ENCODE data around the gene HTR3E.
"Not testable (repeated sequence)": the region's sequence is repeated elsewhere in the genome, so short reads cannot be mapped to it uniquely, and the experiment has no call there.

Gene HTR3E

DNA sequence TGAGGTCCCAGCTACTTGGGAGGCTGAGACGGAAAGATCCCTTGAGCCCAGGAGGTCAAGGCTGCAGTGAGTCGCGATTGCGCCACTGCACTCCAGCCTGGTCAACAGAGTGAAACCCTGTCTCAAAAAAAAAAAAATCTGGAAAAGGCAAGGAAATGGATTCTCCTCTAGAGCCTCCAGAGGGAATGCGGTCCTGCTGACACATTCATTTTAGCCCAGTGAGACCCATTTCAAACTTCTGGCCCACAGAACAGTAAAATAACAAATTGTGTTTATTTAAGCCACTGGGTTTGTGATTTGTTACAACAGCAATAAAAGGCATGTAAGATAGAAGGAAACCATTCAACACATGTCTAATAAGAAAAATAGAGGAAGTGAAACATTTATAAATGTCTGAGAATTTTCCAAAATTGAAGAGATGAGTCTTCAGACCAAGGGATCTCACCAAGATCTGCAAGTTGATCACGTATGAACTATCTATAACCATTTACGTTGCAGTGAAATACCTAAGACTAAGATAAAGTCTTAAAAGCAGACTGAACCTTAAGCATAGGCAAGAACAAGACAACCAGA lies at the start of gene HTR3E:
Gene HTR3E, plus strand, starts transcription at position 254 of the 573 bp plus-strand sequence. CDS start 466 bp downstream, outside the sequence.
- DNase-seq, result no peak

- no peak for DNase-seq
Observed at GRCh38 chr3:184050217-184050847, 46.5 kb upstream of the HTR3E start.

GRCh38 chr3:184052767-184053166 lies 44.1 kb upstream of the HTR3E start, which contains the start of gene HTR3C:
Gene HTR3C (plus strand): TSS chr3:184053047. CDS start chr3:184053081, 34 bp downstream.
- no peak for DNase-seq

- DNase-seq, result no peak
Observed at GRCh38 chr3:184058029-184058428, 38.8 kb upstream of the HTR3E start.

DNA sequence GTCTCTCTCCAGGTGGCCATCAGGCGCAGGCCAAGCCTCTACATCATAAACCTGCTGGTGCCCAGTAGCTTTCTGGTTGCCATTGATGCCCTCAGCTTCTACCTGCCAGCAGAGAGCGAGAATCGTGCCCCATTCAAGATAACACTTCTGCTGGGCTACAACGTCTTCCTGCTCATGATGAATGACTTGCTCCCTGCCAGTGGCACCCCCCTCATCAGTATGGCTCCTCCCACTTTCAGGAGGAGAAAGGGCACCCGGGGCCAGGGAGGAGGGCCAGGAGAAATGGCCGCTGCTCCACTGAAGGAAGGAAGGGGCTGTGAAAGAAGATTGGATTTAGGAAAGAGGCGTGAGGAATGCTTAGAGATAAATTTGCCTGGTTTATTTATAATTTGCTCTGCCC lies 37.4 kb upstream of the HTR3E start:
- DNase-seq, result no peak

DNA sequence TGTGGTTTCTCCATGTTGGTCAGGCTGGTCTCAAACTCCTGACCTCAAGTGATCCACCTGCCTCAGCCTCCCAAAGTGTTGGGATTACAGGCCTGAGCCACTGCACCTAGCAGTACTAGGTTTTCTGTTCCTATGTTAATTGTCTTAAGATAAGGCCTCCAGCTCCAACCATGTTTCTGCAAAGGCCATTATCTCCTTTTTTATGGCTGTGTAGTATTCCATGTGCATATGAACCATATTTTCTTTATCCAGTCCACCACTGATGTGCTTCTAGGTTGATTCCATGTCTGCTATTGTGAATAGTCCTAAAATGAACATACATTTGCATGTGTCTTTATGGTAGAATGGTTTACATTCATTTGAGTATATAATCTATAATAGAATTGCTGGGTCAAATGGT lies 34.2 kb upstream of the HTR3E start:
- no peak for DNase-seq

- no peak for DNase-seq
Observed at GRCh38 chr3:184066211-184066610, 30.7 kb upstream of the HTR3E start.

DNA sequence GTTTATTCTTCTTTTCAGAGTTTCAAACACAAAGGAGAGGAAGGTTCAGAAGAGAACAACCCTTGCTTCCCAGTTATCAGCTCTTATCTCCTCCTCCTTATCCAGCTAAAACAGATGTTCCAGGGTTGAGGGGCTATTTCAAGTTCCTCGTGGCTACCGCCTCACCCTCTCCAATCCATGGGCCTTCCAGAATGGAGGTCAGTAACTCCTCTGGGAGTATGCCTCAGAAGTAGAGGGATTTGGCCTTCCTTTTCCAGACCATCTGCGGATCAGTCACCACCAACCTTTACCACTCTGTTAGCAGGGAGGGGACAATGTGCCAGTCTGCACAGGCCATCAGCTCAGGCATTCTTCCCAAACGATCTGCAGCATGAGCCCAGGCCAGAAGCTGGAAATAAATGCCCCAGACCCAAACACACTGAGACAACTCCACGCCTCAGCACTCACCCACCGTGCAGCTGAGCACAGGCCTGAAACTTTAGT lies 29.2 kb upstream of the HTR3E start:
- no peak for DNase-seq

DNA sequence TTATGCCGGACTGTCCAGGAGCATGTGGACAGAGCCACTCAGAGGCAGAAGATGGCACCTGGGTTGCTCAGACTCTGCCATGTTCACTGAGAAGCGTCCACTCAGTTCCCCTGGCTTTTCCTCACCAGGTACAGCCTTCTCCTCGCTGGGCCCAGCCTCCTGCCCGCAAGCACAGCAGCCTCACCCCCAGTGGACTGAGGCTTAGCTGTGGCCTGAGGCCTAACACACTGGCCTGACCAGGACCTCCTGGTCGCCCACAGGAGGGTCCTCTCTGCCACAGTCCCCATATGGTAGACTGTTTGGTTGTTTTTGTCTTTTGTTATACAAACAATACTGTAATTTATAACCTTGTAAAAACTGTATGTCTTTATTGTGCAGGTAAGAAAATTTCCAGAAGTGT lies 28.5 kb upstream of the HTR3E start:
- DNase-seq, result no peak

GRCh38 chr3:184071142-184071541 lies 25.7 kb upstream of the HTR3E start:
- DNase-seq, result not testable (repeated sequence)

DNA sequence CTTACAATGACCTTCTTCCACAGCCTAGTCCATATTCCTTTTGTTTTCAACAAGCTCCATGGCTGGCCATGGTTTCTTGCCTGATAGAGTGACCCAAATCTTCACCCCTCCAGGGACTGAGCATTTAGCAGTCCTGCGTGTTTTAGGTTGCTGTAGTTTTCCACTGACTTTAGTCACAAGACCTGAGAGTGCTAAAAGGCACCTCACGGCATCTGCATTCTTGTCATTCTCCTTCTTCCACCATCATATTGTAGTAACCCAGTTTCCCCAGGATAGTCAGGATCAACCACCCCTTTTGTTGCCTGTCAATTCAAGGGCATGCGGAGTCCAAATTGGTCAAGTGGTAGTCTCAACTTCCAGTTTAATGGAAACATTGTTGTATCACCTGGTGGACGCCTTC lies 23.2 kb upstream of the HTR3E start:
- DNase-seq, result no peak

- DNase-seq, result no peak
Observed at GRCh38 chr3:184075901-184076300, 21.0 kb upstream of the HTR3E start.

DNA sequence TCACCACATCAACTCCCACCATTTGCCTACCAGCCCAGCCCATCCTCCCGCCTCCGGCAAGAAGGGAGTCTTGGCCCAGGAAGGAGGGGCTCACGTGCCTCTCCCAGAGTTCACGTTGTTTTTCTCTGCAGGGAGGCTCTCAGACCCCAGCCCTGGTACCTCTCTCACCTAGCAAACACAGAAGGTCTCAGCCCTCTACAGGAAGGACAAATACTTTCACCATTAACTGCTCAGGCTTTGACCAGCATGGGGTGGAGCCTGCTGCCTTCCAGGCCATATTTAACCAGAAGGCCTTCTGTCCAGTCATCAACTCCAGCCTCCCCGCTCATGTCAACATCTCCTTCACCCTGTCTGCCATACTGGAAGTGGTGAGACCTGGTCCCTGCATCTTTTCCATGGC lies 19.0 kb upstream of the HTR3E start:
- no peak for DNase-seq

DNA sequence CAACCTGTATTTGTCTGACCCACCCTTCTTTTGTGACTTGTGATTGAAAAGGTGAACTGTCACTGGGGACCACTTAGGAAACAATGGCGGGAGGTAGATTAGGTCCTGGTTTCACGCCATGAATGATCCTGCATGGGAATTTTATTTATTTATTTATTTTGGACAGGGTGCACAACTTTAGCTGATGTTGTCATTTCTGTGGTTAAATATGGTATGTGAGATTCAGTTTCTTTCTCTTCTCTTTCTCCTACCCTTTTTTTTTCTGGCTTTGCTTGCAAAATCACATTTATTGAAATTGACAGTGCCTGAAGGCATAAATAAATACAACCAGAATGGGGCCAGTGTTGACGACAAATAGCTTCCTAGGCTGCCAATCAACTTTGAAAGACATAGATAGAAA lies 18.0 kb upstream of the HTR3E start:
- DNase-seq, result no peak

DNA sequence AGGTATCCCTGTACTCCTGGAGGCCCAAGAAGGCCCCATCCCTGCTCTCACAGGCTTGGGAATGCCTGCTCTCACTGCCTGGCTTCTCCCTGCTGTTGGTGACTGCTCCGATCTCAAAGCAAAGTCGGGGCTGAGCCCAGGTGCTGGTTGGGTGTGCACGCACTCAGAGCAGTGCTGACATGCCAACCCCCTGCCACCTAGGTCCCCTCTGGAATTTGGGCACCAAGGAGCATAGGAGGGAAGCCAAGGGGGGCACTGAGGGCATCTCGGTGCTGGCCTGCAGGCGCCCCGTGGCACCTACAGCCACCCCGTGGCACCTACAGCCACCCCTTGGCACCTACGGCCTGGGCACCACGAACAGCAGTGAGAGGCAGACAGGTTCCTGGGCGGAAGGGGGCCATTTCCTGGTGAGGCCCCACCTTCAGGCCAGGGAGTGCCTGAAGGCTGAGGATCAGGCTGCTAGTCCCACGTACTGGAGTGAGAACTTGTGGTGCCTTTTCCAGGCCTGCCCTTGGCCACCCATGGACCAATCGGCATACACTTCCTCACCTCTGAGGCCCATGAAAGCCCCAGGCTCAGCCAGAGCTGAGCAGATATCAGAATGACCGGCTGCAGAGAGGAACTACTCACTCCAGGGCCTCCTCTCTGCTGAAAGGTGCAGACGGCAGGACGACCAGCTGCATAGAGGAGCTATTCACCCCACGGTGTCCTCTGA lies 15.6 kb upstream of the HTR3E start:
- DNase-seq, result no peak

- no peak for DNase-seq
Observed at GRCh38 chr3:184082034-184082433, 14.8 kb upstream of the HTR3E start.

DNA sequence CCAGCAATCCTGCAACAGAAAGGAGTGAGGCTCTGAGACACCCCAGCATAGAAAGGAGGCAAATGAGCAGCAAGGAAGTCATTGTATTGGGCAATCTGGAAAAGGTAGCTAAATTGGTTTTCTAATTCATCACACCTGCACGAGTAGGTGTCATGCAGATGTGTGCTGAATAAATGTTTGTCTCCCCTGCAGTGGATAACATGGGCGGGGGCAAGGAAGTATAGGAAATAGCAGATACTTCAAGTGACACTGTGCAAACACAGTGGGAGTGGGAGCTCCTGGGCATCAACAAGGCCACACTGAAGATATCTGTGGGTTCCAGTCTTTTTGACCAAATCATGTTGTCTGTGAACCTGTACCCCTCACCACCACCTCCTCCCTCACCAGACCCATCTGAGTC lies 14.4 kb upstream of the HTR3E start:
- no peak for DNase-seq

GRCh38 chr3:184085389-184085852 lies 11.4 kb upstream of the HTR3E start:
- no peak for DNase-seq

DNA sequence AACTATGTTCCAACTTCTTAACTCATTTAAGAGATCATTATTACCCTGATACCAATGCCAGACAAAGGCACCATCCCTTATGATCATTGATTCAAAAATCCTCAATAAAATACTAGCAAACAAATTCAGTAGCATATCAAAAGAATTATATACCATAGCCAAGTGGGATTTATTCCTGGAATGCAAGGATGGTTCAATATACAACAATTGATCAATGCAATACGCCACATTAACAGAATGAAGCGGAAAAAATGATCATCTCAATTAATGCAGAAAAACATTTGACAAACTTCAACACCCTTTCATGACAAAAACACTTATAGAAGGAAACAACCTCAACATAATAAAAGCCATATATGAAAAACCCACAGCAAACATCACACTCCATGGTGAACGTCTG lies 4.7 kb upstream of the HTR3E start:
- no peak for DNase-seq

- no peak for DNase-seq
Observed at GRCh38 chr3:184097556-184097955, 692 bp downstream of the HTR3E start.

- no peak for DNase-seq
Observed at GRCh38 chr3:184099806-184100686, 3.2 kb downstream of the HTR3E start.

- no peak for DNase-seq
Observed at GRCh38 chr3:184110316-184110725, 13.5 kb downstream of the HTR3E start.

- no peak for DNase-seq
Observed at GRCh38 chr3:184116017-184116416, 19.2 kb downstream of the HTR3E start.

All from hippocampal formation (tissue), 2 donors.